Measurements from ENCODE around the gene ALPP. TPM values are rescaled to one million over a fixed set of nuclear protein-coding genes. Genes with fewer than 3 reads are reported as not detected.
"Not testable (repeated sequence)": the region's sequence is repeated elsewhere in the genome, so short reads cannot be mapped to it uniquely, and the experiment has no call there.

Gene ALPP
- total RNA-seq, 1 experiment from 2014 or later, result 0.20 TPM

DNA sequence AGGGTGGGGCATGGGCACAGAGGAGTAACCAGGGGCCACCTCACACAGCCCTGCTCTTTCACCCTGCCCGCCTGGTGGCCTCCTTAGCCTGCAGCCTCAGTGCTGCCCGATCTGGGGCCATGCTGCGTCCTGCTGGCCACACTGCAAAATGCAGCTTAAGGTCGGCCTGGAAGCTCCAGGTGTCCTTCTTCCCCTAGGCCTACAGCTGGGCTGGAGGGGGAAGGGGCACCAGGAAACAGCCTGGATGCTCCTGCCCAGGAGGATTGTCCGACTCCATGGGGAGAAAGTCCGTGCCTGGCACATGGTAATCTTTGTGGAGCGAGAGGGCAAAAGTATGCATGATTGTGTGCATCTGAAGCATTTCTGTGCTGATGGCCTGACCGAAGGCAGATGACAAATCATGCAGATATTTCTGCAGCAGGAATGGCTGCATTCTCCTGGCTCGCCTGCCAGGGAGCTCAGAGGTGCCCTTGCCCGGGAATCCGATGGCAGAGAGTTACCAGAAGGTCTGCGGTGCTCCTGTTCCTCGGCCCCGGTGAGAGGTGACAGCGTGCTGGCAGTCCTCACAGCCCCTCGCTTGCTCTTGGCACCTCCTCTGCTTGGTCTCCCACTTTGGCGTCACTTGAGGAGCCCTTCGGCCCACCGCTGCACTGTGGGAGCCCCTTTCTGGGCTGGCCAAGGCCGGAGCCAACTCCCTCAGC, 12.8 kb upstream of the ALPP start:
- TF ChIP-seq, protein P1, sequence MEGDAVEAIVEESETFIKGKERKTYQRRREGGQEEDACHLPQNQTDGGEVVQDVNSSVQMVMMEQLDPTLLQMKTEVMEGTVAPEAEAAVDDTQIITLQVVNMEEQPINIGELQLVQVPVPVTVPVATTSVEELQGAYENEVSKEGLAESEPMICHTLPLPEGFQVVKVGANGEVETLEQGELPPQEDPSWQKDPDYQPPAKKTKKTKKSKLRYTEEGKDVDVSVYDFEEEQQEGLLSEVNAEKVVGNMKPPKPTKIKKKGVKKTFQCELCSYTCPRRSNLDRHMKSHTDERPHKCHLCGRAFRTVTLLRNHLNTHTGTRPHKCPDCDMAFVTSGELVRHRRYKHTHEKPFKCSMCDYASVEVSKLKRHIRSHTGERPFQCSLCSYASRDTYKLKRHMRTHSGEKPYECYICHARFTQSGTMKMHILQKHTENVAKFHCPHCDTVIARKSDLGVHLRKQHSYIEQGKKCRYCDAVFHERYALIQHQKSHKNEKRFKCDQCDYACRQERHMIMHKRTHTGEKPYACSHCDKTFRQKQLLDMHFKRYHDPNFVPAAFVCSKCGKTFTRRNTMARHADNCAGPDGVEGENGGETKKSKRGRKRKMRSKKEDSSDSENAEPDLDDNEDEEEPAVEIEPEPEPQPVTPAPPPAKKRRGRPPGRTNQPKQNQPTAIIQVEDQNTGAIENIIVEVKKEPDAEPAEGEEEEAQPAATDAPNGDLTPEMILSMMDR (conservative IDR thresholded peaks at IDR 0.05), result peak; percentile 67
- WGBS (ENCODE audit: extremely low coverage, insufficient read length, low lambda C conversion rate), result no CpG with 5 or more reads among the region's 20 CpGs
- no peak overlapping the region for H3K4me3 Mint-ChIP-seq
- Histone ChIP-seq H3K27me3 (ENCODE audit: insufficient read depth, low read length) (no peaks in the 10 kb centered on the region), H3K18ac (ENCODE audit: insufficient read length, low read depth, low read length) (no peak overlapping the region), H3K27ac (ENCODE audit: insufficient read length, low read depth, low read length) (no peak overlapping the region), H3K4ac (ENCODE audit: low read depth, low read length) (no peak overlapping the region), H3K4me1 (ENCODE audit: insufficient read depth, low read length) (peaks cover 3% of the 10 kb centered on the region; the same call in 1 of the 2 replicates), H3T11ph (ENCODE audit: low read length) (no peak overlapping the region), H2BK120ac (ENCODE audit: low read depth, low read length, poor library complexity, severe bottlenecking) (no peak overlapping the region), H3K56ac (ENCODE audit: insufficient read length, low read depth, low read length) (no peak overlapping the region), H3K14ac (ENCODE audit: insufficient read depth, low read length) (no peak overlapping the region), H2BK12ac (ENCODE audit: insufficient read length, low read depth, low read length) (no peak overlapping the region), H3K23ac (ENCODE audit: insufficient read length, low read depth, low read length) (no peak overlapping the region), H3K79me1 (ENCODE audit: insufficient read depth, low read depth, low read length, poor library complexity, severe bottlenecking) (no peaks in the 10 kb centered on the region), H2AK5ac (ENCODE audit: insufficient read length, low read length) (no peak overlapping the region), H3K4me2 (ENCODE audit: insufficient read depth, insufficient read length, low read length) (no peak overlapping the region), H3K79me2 (ENCODE audit: insufficient read depth, low read length) (no peaks in the 10 kb centered on the region), H3K9ac (ENCODE audit: extremely low read depth, insufficient read length, low read length) (no peak overlapping the region), H4K5ac (ENCODE audit: insufficient read length, low read depth, low read length) (no peak overlapping the region), H4K91ac (ENCODE audit: insufficient read length, low read depth, low read length) (no peak overlapping the region), H2AFZ (ENCODE audit: low read length) (no peak overlapping the region), H2BK5ac (ENCODE audit: insufficient read length, low read length) (no peak overlapping the region), H2BK15ac (ENCODE audit: low read depth, low read length) (no peak overlapping the region), H3K9me3 (ENCODE audit: control insufficient read depth, low read depth, low read length) (no peaks in the 10 kb centered on the region), H3K23me2 (ENCODE audit: insufficient read length, low read depth, low read length, poor library complexity, severe bottlenecking) (no peaks in the 10 kb centered on the region), H4K8ac (replicated peaks; ENCODE audit: insufficient read length, low read depth, low read length) (no peak overlapping the region), H2BK20ac (ENCODE audit: low read depth, low read length, poor library complexity, severe bottlenecking) (no peak overlapping the region), H4K20me1 (ENCODE audit: control insufficient read depth, insufficient read depth, insufficient read length) (no peaks in the 10 kb centered on the region)
- H3K27me3 Mint-ChIP-seq (ENCODE audit: low read depth), result peaks cover 4% of the 10 kb centered on the region
- peaks cover 2 to 6% (median 2%) of the 10 kb centered on the region in 3 experiments; a peak in 5 of 7 replicates for H3K36me3 Mint-ChIP-seq (ENCODE audit: insufficient read depth in 1 of 3, low read depth in 3 of 3)
- H3K4me1 Mint-ChIP-seq, result peaks cover 19 to 43% of the 10 kb centered on the region in 2 experiments
- DNase-seq, result peak; percentile 84
- no peak overlapping the region for H3K27ac Mint-ChIP-seq
- H3K9me3 Mint-ChIP-seq, result peaks cover 0 to 5% of the 10 kb centered on the region in 2 experiments; a peak in 1 of 5 replicates

DNA sequence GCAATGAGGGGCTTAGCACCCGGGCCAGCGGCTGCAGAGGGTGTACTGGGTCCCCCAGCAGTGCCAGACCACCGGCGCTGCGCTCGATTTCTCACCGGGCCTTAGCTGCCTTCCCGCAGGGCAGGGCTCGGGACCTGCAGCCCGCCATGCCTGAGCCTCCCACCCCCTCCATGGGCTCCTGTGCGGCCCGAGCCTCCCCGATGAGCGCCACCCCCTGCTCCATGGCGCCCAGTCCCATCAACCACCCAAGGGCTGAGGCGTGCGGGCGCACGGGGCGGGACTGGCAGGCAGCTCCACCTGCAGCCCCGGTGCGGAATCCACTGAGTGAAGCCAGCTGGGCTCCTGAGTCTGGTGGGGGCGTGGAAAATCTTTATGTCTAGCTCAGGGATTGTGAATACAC, 12.1 kb upstream of the ALPP start:
- H3K4me1 ChIP-seq (ENCODE audit: insufficient read depth, low read length); H4K91ac ChIP-seq (ENCODE audit: insufficient read length, low read depth, low read length); H2AFZ ChIP-seq (ENCODE audit: low read length); H3K18ac ChIP-seq (ENCODE audit: insufficient read length, low read depth, low read length); H3K9me3 ChIP-seq (ENCODE audit: control insufficient read depth, low read depth, low read length); H4K20me1 ChIP-seq (ENCODE audit: control insufficient read depth, insufficient read depth, insufficient read length); H2BK20ac ChIP-seq (ENCODE audit: low read depth, low read length, poor library complexity, severe bottlenecking); H3K79me2 ChIP-seq (ENCODE audit: insufficient read depth, low read length); H3K27ac Mint-ChIP-seq; H2BK15ac ChIP-seq (ENCODE audit: low read depth, low read length); H2BK12ac ChIP-seq (ENCODE audit: insufficient read length, low read depth, low read length); H3K56ac ChIP-seq (ENCODE audit: insufficient read length, low read depth, low read length); H3K79me1 ChIP-seq (ENCODE audit: insufficient read depth, low read depth, low read length, poor library complexity, severe bottlenecking); H3K23me2 ChIP-seq (ENCODE audit: insufficient read length, low read depth, low read length, poor library complexity, severe bottlenecking); H3K4me2 ChIP-seq (ENCODE audit: insufficient read depth, insufficient read length, low read length); H2BK5ac ChIP-seq (ENCODE audit: insufficient read length, low read length); H3K23ac ChIP-seq (ENCODE audit: insufficient read length, low read depth, low read length); H3K27ac ChIP-seq (ENCODE audit: insufficient read length, low read depth, low read length); H3K4ac ChIP-seq (ENCODE audit: low read depth, low read length); H3K9ac ChIP-seq (ENCODE audit: extremely low read depth, insufficient read length, low read length); H3K14ac ChIP-seq (ENCODE audit: insufficient read depth, low read length); H3K36me3 Mint-ChIP-seq (ENCODE audit: insufficient read depth in 1 of 3, low read depth in 3 of 3); H3K27me3 Mint-ChIP-seq (ENCODE audit: low read depth); H3K4me3 Mint-ChIP-seq; H3T11ph ChIP-seq (ENCODE audit: low read length); H4K5ac ChIP-seq (ENCODE audit: insufficient read length, low read depth, low read length); H2BK120ac ChIP-seq (ENCODE audit: low read depth, low read length, poor library complexity, severe bottlenecking); H2AK5ac ChIP-seq (ENCODE audit: insufficient read length, low read length); H3K27me3 ChIP-seq (ENCODE audit: insufficient read depth, low read length); H3K9me3 Mint-ChIP-seq; H4K8ac ChIP-seq (replicated peaks; ENCODE audit: insufficient read length, low read depth, low read length): not testable (repeated sequence)
- DNase-seq, result peak; percentile 23
- peaks cover 19 to 43% of the 10 kb centered on the region in 2 experiments for H3K4me1 Mint-ChIP-seq
- WGBS (ENCODE audit: extremely low coverage, insufficient read length, low lambda C conversion rate), result no CpG with 5 or more reads among the region's 23 CpGs

All from H9 (cell line).